NOMO-1 treated with dmso at 0.1 percent for 144 hours (cell line): ENCODE results near the gene DERA.
A peak's percentile ranks its signal among the peaks of the same experiment; 100 is the strongest.
"Not testable (repeated sequence)": the region's sequence is repeated elsewhere in the genome, so short reads cannot be mapped to it uniquely, and the experiment has no call there.

Experiments used
- DNase-seq: peaks from one replicate; lab custom pipeline; 2025; ENCODE audit not compliant: unreplicated experiment; lab: John Stamatoyannopoulos, UW

DERA gene

DNA sequence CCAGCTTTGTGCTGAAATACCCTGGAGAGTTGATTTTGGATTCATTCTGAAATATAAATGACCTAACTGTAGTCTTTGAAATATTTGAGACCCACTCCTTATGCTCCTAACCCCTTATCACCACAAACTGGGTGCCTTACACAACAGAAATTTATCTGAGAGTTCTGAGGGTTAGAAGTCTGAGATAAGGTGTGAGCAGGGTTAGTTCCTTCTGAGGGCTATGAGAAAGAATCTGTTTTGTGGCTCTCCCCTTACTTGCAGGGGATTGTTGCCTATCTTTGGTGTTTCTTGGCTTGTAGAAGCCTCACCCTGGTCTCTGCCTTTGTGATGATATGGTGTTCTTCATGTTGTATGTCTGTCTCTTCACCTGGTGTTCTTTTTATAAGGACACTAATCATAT, 91.7 kb downstream of the DERA start:
- DNase-seq = no peak

DNA sequence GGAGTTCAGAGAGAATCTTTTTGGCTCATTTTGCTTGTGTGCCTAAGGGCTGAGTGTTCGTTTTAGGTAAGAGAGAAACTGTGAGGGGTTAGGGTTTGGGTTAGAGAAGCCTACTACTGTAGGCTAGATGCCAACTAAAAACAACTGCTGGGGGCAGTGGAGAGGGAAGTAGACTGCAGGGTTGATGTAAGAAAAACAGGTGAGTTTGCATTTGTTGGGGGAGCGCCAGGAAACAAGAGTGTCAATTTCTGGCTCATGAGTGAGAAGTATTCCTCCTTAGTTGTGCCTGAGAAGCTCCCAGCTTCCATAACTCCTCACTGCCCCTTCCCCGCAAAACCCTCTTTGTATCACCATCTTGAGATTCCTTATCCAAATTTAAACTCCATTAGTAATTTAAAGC, 92.3 kb downstream of the DERA start:
- DNase-seq = no peak

DNA sequence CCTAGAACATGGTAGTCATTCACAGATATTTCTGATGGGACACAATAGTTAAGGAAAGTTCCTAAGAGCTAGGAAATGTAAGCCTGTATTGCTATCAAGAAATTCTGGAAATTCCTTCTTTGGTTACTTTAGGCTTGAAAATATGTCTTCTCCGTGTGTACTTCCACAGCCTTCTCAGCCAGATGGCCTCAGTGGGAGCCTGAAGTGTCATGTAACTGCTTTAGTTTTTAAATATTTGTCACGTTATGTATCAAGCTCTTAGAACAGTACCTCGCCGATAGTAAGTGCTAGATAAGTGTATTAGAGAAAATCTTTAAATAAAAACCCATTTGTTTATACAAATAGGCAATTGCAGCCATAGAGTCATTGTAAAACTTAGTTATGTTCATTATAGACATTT, 95.6 kb downstream of the DERA start:
- DNase-seq = no peak

DNA sequence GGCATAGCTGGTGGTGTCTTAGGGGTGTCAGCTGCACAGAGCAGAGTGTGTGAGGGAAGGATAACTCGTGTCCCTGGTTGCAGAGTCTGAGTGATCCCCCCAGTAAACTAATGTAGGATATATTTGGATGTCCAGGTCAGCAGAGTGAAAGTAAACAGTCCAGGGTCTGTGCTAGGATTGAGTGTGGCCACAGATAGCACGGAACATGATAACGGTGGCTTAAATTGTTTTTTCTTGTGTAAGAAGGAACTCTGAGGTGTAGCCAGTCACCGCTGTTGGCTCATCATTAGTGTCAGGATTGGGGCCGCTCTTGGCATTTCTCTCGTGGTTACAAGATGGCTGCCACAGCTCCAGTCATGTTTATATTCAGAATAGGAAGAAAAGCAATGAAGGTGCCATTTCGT, 97.3 kb downstream of the DERA start:
- no peak for DNase-seq

DNA sequence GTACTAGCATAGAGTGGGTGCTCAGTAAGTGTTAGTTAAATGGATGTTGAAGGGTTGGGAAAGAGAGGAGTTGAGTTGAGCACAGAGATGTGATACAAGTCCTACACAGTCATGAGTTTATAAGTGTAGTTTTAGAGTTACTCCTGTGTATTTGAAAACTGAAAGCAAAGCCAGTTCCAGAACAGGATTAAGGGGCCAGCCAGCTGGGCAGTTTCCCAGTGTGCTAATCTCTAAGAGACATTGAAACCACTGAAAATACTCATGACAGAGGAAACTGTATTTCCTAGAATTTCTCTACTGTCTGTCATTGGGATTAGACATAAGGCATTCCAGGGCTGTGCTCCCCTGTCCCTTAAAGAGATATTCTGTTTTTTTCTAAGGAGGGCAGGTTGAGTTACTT, 101.0 kb downstream of the DERA start:
- no peak for DNase-seq

DNA sequence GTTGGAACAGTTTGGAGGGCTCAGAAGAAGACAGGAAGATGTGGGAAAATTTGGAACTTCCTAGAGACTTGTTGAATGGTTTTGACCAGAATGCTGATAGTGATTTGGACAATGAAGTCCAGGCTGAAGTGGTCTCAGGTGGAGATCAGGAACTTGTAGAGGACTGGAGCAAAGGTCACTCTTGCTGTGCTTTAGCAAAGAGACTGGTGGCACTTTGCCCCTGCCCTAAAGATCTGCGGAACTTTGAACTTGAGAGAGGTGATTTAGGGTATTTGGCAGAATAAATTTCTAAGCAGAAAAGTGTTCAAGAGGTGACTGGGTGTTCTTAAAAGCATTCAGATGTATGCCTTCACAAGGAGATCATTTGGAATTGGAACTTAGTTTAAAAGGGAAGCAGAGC, 102.6 kb downstream of the DERA start:
- not testable (repeated sequence) for DNase-seq

DNA sequence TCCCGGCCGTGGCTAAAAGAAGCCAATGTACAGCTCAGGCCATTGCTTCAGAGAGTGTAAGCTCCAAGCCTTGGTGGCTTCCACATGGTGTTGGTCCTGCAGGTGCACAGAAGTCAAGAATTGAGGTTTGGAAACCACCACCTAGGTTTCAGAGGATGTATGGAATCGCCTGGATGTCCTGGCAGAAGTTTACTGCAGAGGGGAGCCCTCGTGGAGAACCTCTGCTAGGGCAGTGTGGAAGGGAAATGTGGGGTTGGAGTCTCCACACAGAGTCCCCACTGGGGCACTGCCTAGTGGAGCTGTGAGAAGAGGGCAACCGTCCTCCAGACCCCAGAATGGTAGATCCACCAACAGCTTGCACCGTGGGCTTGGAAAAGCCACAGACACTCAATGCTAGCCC, 103.3 kb downstream of the DERA start:
- not testable (repeated sequence) for DNase-seq

DNA sequence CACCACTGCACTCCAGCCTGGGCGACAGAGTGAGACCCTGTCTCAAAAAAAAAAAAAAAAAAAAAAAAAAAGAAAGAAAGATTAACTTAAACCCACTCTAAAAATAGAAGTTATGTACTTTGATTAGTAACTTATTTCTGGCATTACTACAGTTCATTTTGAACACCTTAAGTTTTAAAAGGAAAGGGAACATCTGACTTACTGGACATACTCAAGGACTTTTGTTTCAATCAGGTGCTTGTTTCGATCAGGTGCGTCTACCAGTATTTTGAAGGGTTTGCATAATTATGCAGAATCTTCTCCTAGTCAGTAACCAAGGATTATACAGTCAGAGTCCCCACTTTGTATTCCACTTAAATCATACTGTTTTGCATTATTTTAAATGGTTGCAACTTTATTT, 105.6 kb downstream of the DERA start:
- DNase-seq = no peak

DNA sequence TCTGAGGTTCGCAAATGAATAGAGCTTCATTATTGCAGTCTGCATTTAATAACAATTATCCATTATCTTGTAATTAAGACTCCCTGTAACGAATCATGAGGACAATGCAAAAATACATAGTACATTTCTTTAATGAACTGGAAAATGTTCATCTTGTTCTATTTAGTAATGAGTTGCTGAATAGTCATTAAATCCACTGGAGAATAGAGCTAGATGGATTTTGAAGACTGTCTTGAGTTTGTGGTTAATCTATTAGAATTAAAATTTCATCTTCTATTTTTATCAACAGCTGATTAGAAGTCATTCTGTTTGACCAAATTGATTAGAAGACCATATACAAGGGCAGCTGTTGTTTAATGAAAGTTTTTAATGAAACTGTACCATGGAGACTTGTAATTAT, 107.2 kb downstream of the DERA start:
- no peak for DNase-seq

DNA sequence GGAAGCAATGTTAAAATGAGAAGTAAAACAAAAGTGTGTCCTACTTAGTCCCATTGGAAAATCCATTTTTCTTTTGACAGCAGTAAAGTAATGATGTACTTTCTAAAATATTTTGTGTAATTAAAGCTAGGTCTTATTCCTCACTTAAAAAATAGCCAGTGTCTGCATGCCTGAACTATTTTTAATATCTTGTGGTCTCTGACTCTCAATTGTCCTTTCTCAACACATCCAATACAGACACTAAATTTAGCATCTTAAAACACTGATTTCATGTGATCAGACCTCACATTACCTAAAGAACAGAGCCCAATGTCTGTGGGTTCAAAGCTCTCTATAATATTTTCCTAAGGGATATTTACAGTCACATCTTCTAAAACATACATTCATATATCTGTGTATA, 108.0 kb downstream of the DERA start:
- DNase-seq = no peak

DNA sequence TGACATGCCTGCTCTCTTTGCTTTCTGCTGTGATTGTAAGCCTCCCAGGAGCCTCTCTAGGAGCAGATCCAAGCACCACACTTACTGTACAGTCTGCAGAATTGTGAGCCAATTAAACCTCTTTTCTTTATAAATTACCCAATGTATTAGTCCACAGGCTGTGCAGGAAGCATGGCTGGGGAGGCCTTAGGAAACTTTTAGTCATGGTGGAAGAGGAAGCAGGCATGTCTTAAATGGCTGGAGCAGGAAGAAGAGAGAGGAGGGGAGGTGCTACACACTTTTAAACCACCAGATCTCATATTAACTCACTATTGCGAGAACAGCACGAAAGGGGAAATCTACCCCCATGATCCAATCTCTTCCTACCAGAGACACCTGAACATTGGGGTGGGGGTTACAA, 108.9 kb downstream of the DERA start:
- DNase-seq = peak; percentile 28

DNA sequence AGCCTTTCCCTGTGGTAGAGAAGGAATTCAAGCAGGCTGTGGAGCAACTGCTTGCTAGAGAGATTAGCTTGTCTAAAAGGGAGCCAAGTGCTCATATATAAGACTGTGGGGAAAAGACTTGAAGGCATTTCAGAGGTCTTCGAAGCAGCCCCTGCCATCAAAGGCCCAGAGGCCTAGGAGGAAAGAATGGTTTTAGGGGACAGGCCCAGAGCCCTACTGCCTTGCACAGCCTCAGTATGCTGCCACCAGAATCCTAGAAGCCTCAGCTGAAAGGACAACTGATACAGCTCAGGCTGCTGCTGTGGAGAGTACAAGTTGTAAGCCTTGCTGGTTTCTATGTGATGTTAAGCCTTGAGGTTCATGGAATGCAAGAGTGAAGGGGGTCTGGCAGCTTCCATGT, 109.9 kb downstream of the DERA start:
- no peak for DNase-seq

DNA sequence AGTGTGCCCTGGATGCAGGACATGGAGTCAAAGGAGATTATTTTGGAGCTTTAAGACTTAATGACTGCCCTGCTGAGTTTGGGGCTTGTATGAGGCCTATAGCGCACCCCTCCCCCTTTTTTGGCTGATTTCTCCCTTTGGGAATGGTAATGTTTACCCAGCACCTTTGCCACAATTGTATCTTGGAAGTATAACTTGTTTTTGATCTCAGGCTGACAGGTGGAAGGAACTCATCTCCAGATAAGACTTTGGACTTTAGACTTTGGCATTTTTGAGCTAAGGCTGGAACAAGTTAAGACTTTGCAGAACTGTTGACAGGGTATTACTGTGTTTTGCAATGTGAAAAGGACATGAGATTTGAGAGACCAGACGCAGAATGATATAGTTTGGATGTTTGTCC, 110.5 kb downstream of the DERA start:
- no peak for DNase-seq

DNA sequence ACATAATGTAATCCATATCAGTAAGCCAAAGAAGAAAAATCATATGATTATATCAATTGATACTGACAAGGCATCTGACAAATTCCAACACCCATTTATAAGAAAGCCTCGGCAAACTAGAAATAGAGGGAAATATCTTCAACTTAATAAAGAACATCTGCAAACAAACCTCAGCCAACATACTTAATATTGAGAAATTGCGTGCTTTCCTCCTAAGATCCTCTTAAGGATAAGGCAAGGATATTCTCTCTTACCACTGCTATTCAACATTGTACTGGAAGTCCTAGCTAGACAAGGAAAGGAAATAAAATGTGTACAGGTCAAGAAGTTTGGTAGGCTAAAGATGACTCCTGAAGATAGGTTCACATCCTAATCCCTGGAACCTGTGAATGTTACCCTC, 115.9 kb downstream of the DERA start:
- no peak for DNase-seq

DNA sequence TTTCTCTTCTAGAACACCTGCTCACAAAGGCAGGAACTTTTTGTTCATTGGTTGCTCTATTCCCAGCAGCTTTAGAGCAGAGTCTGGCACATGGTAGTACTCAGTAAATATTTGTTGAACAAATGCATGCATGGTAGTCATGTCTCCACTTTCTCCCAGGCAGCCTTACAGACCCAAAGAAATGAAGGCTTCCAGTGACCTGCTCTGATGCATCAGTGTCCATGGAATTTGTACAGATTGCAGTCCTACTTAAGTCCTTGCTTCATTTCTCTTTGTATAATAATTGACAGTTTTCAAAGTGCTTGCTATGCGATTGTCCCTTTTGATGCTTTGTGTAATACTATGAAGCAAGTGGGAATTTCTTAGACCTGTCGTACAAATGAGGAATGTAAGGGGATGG, 119.6 kb downstream of the DERA start:
- DNase-seq = no peak

DNA sequence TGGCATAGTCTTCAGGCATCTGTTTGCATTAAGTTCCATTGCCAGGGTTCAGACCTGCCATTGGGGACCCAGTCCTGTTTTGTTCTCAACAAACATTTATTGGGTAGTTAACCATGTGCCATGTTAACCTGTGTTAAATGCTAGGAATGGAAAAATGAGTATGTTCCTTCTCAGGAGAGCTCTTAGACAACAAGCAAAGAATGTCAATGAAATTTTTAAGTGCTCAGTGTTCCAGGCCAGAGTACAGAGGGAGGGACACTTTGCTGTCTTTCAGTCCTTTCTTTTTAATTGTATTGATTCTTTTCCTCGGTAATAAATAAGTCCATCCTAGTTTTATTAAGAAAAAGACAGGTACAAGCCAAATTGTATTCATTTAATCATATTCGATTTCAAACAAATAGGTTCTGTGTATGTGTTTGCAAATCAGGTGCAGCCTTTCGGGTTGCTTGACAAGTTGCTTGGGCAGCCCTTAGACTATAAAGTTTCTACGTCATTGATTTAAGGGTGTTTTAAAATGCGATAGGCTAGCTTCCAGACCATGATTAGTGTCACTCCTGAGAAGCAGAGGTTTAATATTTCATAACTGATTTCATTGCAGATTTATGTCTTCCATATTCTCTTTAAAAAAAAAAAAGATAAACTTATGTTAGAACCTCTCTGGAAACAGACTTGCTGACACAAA, 123.1 kb downstream of the DERA start:
- DNase-seq = no peak

DNA sequence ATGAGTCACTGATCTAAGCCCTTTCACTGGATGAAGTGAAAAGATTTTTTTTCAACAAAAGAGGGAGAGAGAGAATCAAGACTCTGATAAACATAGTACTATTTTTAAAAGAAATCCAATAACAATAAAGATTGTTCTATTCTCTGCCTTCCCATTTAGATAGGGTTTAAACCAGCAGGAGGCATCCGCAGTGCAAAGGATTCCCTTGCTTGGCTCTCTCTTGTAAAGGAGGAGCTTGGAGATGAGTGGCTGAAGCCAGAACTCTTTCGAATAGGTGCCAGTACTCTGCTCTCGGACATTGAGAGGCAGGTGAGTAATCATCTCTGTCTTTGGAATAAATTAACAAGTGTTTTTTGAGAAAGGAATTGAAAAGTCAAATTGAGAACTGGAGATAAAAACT, 124.9 kb downstream of the DERA start:
- no peak for DNase-seq

DNA sequence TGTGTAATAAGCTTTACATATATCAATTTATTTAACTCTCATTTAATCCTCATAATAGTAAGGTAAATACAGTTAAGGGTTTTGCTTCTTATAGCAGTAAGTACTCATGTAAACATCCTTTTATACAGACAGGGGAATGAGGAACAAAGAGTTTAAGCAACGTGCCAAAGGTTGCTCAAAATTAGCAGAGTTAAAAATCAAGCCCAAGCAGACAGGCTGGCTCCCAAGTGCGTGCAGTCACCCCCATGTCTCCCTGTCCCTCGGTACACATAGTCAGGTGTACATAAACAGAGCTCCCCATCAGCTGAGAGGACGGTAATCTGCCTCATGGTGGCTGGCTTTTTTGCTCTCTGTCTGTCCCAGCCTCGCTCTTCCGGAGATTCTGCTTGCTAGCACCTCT, 126.4 kb downstream of the DERA start:
- no peak for DNase-seq

DNA sequence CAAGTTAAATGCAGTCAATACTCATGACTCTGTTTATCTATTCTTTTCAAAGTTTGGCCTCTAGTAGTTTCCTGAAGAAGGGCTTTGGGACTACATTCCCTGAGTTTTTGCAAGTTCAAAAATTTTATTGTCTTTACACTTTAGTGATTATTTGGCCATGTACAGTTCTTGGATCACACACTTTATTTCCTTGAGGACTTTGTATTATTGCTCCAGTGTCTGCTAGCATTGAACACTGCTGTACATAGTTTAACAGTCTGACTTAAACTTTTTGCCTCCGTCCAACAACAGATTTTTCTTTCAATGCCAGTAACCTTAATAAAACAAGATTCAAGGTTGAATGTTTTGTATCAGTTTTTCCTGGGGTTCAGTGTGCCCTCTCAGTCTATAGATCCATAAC, 132.3 kb downstream of the DERA start:
- no peak for DNase-seq

DNA sequence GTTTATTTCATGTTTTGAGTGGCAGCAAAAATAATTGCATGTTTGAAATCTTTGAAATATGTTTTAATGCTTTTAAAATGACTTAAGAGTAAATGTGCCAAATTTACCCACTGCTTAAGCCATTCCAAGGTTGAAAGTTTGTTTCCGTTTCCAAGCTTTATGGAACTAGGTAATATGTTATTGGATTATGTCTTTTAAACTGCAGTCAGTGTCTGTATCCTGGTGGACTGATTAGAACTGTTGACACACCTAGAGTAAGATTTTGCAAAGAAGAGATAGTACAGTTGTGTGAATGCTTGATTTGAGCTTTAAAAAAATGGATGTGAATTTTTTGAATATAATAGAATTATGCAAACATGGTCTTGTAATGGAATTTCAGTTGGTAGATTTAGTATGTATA, 135.1 kb downstream of the DERA start:
- no peak for DNase-seq

DNA sequence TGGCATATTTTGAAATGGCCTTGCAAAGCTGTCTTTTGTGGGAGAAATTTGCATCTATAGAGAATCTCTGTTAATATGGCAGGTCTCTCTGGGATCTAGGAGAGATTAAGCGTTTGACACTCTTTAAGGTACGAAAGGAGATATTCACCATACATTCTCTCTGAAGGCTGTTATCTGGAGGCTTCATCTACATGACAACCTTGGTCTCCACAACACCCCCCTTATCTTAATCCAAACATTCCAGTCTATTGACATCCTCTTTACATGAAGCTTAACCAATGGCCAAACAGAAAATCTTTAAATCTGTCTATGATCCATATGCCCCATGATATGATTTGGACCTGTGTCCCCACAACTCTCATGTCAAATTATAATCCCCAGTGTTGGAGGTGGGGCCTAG, 137.4 kb downstream of the DERA start:
- no peak for DNase-seq

DNA sequence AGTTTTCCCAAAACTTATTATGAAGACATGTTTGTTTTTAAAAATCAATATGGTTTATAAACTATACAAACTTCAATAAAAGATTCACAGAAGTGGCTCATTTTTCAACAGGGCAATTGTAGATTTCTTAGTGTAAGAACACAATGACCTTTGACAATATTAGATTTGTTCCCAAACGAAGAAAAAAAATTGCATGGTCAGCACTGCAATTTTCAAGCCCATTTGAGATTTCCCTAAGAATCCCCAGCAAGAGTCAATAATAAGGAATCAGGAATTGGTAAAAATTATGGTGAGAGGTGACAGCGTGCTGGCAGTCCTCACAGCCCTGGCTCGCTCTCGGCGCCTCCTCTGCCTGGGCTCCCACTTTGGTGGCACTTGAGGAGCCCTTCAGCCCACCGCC, 145.8 kb downstream of the DERA start:
- no peak for DNase-seq

DNA sequence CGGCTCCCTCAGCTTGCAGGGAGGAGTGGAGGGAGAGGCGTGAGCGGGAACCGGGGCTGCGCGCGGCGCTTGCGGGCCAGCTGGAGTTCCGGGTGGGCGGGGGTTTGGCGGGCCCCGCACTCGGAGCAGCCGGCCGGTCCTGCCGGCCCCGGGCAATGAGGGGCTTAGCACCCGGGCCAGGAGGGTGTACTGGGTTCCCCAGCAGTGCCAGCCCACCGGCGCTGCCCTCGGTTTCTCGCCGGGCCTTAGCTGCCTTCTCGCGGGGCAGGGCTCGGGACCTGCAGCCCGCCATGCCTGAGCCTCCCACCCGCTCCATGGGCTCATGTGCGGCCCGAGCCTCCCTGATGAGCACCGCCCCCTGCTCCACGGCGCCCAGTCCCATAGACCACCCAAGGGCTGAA, 146.2 kb downstream of the DERA start:
- DNase-seq = not testable (repeated sequence)

DNA sequence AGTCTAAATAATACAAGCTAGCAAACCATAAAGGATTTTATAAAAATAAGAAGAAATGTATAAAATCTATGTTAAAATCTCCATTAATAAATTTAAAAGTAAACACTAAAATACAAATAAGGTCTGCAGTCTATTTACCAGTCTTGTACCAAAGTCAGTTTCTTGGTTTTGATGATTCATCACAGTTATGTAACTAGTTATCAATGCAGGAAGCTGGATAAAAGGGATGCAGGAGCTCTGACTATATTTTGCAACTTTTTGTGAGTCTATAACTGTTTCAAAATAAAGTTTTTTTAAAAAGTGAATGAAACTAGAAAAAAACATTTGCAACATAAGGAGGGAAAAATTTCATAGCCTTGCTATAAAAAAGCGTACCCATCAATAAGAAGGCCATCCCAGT, 151.5 kb downstream of the DERA start:
- peak; percentile 36 for DNase-seq
